SIG-M5 (cell line): ENCODE measurements around the gene CPS1.

Experiments used
- DNase-seq: peaks from one replicate; lab custom pipeline; 2025; lab: John Stamatoyannopoulos, UW

Gene CPS1

GRCh38 chr2:210556329-210556980 lies at the start of gene CPS1:
CPS1 (plus strand) TSS chr2:210556599; CDS start chr2:210556734, 135 bp downstream.
- no peak for DNase-seq

GRCh38 chr2:210515911-210516310 lies 40.5 kb upstream of the CPS1 start:
- no peak for DNase-seq

DNA sequence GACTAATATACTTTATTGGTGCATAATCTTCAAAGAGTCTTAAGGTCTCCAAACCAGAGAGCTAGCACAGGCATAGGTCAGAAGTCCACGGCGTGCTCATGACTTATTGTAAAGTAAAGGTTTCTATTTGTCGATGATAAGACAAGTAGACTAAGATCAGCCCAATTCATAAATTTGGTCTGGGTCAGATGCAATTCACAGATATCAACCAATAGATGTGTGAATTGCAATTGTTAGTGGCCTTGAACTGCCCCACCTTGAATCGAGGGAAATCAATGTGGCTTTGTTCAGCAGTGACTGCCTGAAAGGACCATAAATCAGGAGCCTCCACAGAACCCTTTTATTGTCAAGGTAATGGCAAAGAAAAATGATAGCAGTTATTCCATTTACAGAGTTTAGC lies 39.1 kb upstream of the CPS1 start:
- no peak for DNase-seq

DNA sequence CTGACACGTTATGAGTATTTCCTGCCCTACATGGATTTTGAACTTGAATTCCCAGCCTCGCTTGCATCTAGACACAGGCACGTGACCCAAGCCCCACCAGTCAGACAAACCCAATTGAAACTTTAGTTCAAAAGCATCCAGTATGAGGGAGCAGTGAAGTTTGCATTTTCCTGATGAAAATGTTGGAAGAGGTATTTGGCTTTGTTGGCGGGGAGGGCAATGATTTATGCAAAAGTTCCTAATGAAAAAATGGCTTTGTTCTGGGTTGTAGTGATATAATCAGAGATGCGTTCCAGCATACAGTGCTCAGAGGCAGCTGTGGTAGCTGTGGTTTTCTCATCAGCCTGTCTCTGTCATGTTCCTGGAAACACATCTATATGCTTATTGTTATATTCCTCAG lies 36.8 kb upstream of the CPS1 start:
- DNase-seq = no peak

DNA sequence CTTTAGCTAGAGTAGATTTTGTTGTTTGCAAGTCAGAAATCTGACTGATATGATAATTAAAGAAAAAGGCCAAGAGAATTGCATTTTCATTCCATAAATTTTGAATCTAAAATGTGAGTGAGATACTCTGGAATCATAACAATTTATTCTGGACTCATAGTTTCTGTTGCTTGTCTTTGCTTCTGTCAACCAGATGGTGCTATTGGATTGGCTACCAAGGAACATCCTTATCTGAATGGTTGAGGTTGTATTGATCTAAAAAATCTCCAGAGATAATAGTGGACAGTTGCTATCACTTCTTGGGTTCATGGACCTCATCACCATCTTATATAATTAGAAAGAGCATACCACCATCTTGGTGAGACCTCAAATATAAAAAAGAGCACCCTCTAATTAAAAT lies 34.0 kb upstream of the CPS1 start:
- no peak for DNase-seq

- DNase-seq = no peak
Measured at GRCh38 chr2:210523650-210524289, 32.6 kb upstream of the CPS1 start.

DNA sequence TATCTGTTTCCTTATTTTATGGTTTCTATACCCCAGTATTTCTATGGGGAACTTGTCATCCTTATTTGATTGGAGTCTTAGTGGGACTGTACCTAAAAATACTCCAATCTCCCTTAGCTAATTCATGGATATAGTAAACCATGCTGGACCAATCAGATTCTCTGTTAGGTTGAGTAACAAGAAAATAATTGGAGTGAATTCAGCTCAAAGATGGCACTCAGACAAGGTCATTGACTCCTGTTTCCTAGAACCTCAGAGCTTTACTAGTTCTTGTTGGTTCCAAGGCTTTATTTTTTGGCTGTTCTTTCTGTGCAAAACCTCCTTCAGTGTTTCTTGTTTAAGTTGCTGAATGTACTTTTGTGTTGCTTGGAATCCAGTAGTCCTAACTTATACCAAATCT lies 31.9 kb upstream of the CPS1 start:
- no peak for DNase-seq

- no peak for DNase-seq
Measured at GRCh38 chr2:210527286-210527685, 29.1 kb upstream of the CPS1 start.

- no peak for DNase-seq
Measured at GRCh38 chr2:210528716-210529115, 27.7 kb upstream of the CPS1 start.

GRCh38 chr2:210531050-210531449 lies 25.3 kb upstream of the CPS1 start:
- DNase-seq = no peak

- DNase-seq = no peak
Measured at GRCh38 chr2:210531482-210531881, 24.9 kb upstream of the CPS1 start.

DNA sequence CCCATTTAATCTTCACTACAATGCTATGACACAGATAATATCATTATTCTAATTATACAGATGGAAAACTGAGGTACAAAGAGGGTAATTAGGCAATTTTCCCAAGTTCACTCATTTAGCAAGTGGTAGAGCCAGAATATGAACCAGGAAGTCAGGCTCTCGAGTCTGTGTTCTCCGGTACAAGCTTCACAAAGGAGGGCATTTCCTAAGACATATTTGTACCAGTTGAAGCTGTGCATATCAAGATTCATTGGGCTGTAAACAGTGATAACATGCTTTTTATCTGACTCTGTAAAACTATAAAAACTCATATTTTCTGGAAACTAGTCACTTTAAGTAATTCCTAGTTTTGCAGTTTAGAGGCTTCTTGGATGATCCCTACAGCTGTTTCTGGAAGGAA lies 23.0 kb upstream of the CPS1 start:
- DNase-seq = no peak

DNA sequence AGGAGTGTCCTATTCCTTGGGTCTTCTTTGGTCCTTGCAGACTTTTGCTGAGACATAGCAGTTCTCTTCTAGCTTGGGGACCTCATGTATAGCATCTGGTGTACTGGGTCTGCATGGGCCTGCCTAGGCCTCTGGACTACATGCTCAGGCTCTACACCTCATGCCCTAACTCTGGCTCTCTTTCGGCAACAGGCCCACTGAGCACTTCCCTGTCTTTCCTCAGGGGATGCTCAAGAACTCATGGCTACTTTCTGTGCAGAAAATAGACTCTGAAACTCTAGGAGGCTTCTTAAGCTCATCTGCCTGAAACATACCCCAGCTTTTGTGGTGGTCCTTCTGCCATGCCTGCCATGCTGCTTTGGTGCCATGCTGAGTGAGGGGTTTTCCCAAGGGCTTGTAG lies 21.5 kb upstream of the CPS1 start:
- no peak for DNase-seq

DNA sequence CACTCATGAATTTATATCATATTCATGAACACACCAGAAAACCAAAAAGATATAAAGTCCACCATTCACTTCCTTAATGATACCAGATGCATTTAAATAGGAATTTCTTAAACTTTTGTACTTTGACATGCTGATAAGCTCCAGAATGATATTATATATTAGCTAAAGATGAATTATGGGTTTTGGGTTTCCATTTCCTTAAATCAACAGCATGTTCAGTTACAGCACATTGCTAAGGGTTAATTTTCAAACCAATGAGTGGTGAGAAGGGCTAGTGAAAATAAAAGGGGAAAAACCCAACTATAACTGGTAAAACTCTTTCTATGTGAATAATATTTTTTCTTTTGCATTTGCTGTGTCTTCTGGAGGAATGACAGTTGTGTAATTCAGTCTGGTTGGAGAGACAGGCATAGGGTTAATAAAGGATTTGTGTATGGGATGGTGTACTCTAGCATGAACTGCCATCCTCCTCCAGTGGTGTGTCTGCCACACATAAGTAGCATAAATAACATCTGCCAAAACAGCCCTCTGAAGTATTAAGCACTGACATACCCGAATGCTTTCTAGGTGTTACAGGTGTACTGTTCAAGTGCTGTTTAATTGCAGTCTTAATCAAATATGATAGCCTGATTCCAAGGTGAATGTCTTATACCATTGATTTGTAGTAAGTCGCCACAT lies 19.3 kb upstream of the CPS1 start:
- no peak for DNase-seq

DNA sequence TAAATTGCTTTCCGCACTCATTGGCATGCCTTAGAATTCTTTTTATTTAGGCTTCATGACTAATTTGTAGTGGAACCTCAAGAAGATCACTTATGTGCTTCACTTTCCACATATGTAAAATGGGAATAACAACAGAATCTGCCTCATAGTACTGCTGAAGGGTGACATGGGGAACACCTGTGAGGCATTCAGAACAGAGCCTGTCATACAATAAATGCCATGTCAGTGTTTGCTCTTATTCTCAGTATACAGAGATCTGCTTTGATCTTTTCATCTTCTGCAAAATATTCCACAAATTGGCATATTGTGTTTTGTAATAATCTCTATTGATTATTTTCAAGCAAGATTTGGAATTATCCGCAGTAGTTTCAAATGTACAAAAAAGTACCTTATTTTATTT lies 17.4 kb upstream of the CPS1 start:
- no peak for DNase-seq

DNA sequence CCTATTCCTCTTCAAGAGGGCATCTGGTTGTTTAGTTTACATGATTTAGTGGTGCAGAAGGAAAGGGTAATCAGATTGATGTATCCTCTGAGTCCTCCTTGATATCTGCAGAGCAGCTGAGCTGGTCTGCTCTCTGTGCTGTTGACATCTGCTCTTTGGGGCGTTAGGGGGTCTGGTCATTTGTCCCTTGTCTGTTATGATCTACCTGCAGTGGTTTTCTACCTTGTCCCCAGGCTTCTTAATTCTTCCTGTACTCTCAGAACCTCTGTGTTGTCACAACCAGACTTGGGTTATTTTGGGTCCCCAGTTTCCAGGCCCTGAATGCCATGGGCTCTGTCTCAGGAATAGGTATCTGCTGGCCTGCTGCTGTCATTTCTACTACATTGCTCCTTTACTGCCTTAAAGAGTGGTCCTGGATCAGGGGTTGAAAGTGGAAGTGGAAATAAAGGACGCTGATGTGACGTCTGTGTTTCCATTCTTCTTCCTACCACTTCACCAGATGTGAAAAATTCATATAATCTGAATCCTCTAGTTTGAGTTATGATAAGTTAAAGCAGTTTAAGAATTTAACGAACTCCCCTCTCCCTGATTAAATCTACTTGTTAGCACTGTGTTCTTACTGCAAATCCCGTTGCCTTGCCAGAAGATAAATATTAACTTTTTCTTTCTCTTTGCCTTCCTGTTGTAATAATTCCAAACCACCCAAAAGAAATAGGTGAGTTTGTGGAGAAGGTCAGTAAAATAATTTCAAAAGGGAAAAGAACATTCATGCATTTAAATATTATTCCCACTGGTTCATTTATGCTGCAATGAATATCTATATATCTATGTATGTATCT lies 16.6 kb upstream of the CPS1 start:
- no peak for DNase-seq

GRCh38 chr2:210540471-210540870 lies 15.9 kb upstream of the CPS1 start:
- DNase-seq = no peak

GRCh38 chr2:210540900-210541289 lies 15.5 kb upstream of the CPS1 start:
- no peak for DNase-seq

DNA sequence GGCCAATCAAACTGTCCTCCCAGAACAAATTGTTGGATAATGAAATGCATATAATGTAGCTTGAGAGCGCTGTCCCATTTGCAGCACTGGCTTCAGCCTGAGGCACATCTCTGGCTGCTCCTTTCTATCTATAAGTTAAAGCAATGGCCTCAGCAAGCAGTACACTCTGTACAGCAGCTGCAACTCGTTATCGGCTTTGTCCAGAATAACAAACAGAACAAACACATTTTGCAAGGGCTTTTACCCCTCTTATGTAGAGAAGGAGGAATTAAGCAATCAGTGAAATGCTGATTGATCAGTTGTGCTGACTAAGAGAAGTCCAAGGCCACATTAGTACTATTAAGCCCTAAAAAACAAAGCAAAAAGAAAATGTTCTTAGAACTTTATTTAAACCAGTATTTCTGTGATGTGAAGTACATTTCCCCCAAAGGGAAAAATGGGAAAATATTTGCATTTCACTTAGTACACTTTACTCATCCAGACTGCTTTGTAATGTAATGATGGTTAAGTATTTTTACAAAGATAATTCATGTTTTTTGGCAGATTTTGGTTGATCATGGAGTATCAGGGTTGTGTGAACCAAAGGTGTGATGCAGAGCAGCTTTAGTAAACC lies 15.0 kb upstream of the CPS1 start:
- no peak for DNase-seq

DNA sequence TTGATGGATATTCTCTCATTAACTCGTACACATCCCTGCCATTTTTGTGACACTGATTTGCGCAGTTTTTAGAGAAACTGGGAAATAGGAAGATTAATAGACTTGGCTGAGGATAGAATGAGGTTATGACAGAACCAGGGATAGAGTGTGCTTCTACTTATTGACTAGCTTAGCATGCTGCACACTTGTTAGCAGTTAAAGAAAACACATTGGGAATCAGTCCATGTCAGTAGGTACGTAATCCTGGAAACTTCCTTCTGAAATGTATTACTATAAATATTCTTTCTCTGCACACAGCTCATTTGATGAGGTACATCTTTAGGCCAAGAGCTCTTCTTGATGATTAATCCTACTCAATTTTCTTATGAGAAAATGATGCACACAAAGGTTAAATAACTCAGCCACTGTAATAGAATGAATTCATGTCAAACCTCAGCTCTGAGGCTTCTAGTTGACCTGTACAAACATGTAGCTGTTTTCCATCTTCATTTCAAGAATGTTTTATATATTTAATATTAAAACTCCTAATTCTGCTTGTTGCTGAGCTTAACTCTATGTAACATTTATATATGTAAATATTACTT lies 12.3 kb upstream of the CPS1 start:
- no peak for DNase-seq

- DNase-seq = no peak
Measured at GRCh38 chr2:210544831-210545230, 11.6 kb upstream of the CPS1 start.
